D721Med (cell line): ENCODE results near the gene PNN.
"Not testable (repeated sequence)": the region's sequence is repeated elsewhere in the genome, so short reads cannot be mapped to it uniquely, and the experiment has no call there.

Experiments used
- DNase-seq: peaks from one replicate; pipeline ENCODE4 v3.0.0; 2011; ENCODE audit warnings: low spot score; ENCODE audit not compliant: insufficient read length
- FAIRE-seq: peaks from 2 replicates; lab custom pipeline; 2011; peaks lifted over from hg19 to GRCh38; lab: Jason Lieb, UNC
- TF ChIP-seq, protein P1 (sequence below): IDR thresholded peaks from 2 replicates; pipeline ENCODE4 v1.5.1; 2012; ENCODE audit warnings: mild to moderate bottlenecking, control low read depth; ENCODE audit not compliant: insufficient read depth; ENCODE audit errors: missing control alignments

Gene PNN

DNA sequence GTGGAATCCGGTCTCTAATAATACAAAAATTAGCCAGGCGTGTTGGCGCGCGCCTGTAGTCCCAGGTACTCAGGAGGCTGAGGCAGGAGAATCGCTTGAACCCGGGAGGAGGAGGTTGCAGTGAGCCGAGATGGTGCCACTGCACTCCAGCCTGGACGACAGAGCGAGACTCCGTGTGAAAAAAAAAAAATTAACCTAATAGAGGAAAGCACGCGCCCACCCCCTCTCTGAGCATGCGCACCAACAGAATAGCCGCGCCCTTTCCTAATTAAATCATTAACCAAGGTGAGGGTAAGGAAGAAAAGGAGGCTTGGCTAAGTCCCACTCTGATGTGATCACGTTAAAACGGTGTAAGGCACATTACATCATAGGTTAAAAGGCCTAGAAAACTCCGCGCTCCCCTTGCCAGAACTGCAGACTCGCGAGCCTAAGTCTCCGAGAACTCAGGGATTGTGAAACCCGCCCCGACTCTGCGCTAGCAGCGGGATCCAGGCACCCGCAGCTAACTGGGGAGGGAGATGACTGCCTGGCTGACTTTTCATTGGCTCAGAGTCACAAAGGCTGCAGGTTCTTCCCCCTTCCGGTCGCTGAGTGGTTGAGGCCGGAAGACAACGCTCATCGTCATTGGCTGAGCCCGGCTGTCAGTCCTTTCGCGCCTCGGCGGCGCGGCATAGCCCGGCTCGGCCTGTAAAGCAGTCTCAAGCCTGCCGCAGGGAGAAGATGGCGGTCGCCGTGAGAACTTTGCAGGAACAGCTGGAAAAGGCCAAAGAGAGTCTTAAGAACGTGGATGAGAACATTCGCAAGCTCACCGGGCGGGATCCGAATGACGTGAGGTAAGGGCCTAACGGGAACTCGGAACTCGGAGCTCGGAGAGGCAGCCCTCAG is at the start of gene PNN:
TSS of gene PNN (plus strand) at position 695 of the 885 bp plus-strand sequence. CDS start at position 721, 26 bp downstream.
- TF ChIP-seq, protein P1, sequence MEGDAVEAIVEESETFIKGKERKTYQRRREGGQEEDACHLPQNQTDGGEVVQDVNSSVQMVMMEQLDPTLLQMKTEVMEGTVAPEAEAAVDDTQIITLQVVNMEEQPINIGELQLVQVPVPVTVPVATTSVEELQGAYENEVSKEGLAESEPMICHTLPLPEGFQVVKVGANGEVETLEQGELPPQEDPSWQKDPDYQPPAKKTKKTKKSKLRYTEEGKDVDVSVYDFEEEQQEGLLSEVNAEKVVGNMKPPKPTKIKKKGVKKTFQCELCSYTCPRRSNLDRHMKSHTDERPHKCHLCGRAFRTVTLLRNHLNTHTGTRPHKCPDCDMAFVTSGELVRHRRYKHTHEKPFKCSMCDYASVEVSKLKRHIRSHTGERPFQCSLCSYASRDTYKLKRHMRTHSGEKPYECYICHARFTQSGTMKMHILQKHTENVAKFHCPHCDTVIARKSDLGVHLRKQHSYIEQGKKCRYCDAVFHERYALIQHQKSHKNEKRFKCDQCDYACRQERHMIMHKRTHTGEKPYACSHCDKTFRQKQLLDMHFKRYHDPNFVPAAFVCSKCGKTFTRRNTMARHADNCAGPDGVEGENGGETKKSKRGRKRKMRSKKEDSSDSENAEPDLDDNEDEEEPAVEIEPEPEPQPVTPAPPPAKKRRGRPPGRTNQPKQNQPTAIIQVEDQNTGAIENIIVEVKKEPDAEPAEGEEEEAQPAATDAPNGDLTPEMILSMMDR, result no peak
- DNase-seq, result peak; percentile 86
- FAIRE-seq, result no peak

DNA sequence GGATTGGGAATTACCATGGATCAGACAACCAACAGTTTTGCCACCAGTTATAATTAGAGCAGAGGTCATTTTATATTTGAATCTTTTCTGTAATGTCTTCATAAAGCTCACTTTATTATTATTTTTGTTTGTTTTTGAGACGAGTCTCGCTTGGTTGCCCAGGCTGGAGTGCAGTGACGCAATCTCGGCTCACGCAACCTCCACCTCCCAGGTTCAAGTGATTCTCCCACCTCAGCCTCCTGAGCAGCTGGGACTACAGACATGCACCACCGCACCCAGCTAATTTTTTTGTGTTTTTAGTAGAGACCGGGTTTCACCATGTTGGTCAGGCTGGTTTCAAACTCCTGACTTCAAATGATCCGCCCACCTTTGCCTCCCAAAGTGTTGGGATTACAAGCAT is 37.2 kb upstream of the PNN start:
- FAIRE-seq, result not testable (repeated sequence)

DNA sequence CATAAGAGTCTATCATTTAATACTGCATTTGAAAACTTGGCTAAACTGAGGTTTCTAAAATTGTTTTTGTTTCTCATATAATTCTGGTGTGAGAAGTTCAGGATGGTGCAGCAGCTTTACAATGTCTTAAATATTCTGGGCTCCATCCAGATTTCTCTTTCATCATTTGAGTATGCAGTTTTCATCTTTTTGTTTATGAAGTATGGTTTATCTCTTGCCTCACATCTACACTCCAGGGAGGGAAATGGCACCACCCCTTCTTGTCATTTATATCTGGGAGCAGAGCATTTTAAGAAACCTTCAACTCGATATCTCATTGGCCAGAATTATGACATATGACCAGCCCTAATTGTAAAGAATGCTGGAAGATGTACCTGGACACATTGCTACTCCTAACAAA is 36.6 kb upstream of the PNN start:
- FAIRE-seq (no peak), DNase-seq (no peak)
- TF ChIP-seq, protein P1, result no peak

More for the DNA sequence above, 37.2 kb upstream of the PNN start:
- DNase-seq, result not testable (repeated sequence)

DNA sequence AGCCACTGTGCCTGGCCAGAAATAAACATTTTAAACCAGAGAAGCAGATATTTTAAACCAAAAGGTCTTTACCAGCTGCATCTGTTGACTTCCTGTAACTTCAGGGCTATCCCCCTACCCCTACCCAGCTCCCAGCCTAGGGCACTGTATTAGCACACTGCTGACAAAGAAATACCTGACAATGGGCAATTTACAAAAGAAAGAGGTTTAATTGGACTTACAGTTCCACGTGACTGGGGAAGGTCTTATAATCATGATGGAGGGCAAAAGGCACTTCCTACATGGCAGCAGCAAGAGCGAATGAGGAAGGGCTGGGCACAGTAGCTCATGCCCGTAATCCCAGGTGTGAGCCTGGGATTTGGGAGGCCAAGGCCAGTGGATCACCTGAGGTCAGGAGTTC is 34.9 kb upstream of the PNN start:
- DNase-seq, result no peak
- no peak for FAIRE-seq
- TF ChIP-seq, protein P1, result no peak

DNA sequence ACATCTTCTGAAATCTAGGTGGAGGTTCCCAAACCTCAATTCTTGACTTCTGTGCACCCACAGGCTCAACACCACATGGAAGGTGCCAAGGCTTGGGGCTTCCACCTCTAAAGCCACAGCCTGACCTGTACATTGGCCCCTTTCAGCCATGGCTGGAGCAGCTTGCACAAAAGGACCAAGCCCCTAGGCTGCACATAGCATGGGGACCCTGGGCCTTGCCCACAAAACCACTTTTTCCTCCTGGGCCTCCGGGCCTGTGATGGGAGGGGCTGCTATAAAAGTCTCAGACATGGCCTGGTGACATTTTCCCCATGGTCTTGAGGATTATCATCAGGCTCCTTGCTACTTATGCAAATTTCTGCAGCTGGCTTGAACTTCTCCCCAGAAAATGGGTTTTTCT is 33.4 kb upstream of the PNN start:
- FAIRE-seq, DNase-seq: not testable (repeated sequence)

DNA sequence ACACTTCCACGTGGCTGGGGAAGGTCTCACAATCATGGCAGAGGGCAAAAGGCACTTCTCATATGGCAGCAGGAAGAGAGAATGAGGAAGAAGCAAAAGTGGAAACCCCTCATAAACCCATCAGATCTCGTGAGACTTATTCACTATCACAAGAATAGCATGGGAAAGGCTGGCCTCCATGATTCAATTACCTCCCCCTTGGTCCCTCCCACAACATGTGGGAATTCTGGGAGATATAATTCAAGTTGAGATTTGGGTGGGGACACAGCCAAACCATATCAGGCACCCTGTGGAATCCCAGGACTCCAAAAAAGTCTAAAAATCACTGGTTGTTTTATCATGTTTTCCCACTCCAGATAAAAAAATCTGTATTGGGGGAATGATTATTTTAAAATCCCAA is 31.8 kb upstream of the PNN start:
- DNase-seq, FAIRE-seq: not testable (repeated sequence)

DNA sequence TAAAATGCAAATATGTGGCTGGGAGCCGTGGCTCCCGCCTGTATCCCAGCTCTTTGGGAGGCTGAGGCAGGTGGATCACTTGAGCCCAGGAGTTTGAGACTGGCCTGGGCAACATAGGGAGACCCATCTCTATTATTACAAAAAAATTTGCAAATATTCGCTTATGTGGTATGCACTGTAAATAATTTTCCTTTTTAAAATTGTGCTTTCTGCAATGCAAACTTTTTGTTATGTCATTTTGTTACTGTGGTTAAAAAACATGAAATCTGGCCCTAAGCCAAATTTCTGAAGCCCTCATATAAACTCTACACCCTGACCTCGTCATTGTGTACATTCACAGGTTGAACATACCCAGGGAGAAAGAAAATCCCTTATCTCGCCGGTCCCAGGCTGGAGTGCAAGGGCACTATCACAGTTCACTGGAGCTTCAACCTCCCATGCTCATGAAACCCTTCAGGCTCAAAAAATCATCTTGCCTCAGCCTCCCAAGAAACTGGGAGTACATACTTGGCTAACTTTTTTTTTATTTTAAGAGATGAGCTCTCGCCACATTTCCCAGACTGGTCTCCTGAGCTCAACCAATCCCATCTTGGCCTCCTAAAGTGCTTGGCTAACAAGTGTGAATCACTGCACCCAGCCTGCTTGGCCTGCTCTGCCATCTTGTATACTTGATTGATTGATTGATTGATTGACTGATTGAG is 29.6 kb upstream of the PNN start:
- DNase-seq, result no peak
- TF ChIP-seq, protein P1, result no peak
- FAIRE-seq, result no peak

DNA sequence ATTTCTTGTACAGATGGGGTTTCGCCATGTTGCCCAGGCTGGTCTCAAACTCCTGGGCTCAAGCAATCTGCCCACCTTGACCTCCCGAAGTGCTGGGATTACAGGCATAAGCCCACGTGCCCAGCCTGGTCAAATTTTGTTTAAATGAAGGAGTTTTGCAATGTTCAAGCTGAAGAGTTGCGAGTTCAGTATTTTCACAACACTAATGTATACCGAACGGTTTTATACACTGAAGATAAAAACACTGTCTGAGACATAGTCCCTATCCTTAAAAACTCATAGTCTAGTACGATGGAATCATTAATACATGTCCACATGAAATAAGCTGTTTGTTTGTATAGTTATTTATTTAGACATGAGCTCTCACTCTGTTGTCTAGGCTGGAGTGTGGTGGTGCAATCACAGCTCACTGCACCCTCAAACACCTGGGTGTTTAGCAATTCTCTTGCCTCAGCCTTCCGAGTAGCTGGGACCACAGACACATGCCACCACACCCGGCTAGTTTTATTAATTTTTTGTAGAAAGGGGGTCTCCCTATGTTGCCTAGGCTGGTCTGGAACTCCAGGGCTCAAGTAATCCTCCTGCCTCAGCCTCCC is 20.4 kb upstream of the PNN start:
- TF ChIP-seq, protein P1, result no peak
- DNase-seq, result no peak
- FAIRE-seq, result no peak
